HepG2 (cell line): ENCODE measurements around the gene TALDO1. TPM values are rescaled to one million over a fixed set of nuclear protein-coding genes. Genes with fewer than 3 reads are reported as not detected.

Experiments used
- HOXA3 ChIP-seq: sonication (generic); formaldehyde crosslinking; IDR thresholded peaks from 2 replicates; pipeline ENCODE4 v1.5.0; 2020; ENCODE audit warnings: missing genetic modification reagents
- KLF6 ChIP-seq: IDR thresholded peaks from 2 replicates; pipeline ENCODE4 v1.8.0; 2016; ENCODE audit warnings: missing biosample characterization, missing genetic modification reagents
- MAZ ChIP-seq, 2 experiments: sonication (generic) in 1 of 2; formaldehyde crosslinking in 1 of 2; IDR thresholded peaks; 2 replicates each; pipeline versions ENCODE4 v1.5.0 to v1.6.1; 2012 to 2020; ENCODE audit warnings: low read depth in 2 of 2, mild to moderate bottlenecking in 2 of 2, borderline replicate concordance in 1 of 2, improper control_type of control experiment in 1 of 2, low read length in 1 of 2, missing genetic modification reagents in 1 of 2, moderate library complexity in 1 of 2
- MED1 ChIP-seq: sonication (generic); formaldehyde crosslinking; IDR thresholded peaks from 2 replicates; pipeline ENCODE4 v1.4.0; 2020; ENCODE audit warnings: missing genetic modification reagents
- NFATC3 ChIP-seq: sonication (generic); formaldehyde crosslinking; IDR thresholded peaks from 2 replicates; pipeline ENCODE4 v1.5.1; 2020; ENCODE audit warnings: mild to moderate bottlenecking, missing genetic modification reagents
- NFE2L2 ChIP-seq: fragments of 150-350 bp; IDR thresholded peaks from 2 replicates; pipeline ENCODE4 v1.6.1; 2014; ENCODE audit warnings: low read length
- SKIL ChIP-seq: sonication (generic); formaldehyde crosslinking; IDR thresholded peaks from 2 replicates; pipeline ENCODE4 v1.8.0; 2022; ENCODE audit warnings: missing genetic modification reagents, mild to moderate bottlenecking, moderate library complexity, borderline replicate concordance
- SNAI1 ChIP-seq: sonication (generic); formaldehyde crosslinking; IDR thresholded peaks from 2 replicates; pipeline ENCODE4 v1.5.0; 2020; ENCODE audit warnings: mild to moderate bottlenecking, missing genetic modification reagents, borderline replicate concordance
- TBP ChIP-seq: sonication (generic); formaldehyde crosslinking; IDR thresholded peaks from 2 replicates; pipeline ENCODE4 v1.5.0; 2020; ENCODE audit warnings: missing genetic modification reagents
- ZNF24 ChIP-seq: fragments of 450-650 bp; IDR thresholded peaks from 2 replicates; pipeline ENCODE4 v1.6.1; 2017; ENCODE audit warnings: antibody characterized with exemption, mild to moderate bottlenecking
- ZNF30 ChIP-seq: sonication (generic); formaldehyde crosslinking; IDR thresholded peaks from 2 replicates; pipeline ENCODE4 v1.5.0; 2020; ENCODE audit warnings: mild to moderate bottlenecking, missing genetic modification reagents
- ZNF878 ChIP-seq: sonication (generic); formaldehyde crosslinking; IDR thresholded peaks from 2 replicates; pipeline ENCODE4 v1.8.1; 2023; ENCODE audit warnings: mild to moderate bottlenecking, missing genetic modification reagents, moderate library complexity
- polyA plus RNA-seq, 8 experiments: library from polyadenylated mRNA; depleted of rRNA in 3 of 8; stranded (reverse) in 7 of 8; unstranded in 1 of 8; fragments of >200 nt; fragmentation: Illumina TruSeq in 4 of 8; extraction: Trizol in 4 of 8; gene quantifications; 2 replicates each; pipeline versions ENCODE4 v1.2.1 to v1.2.3, GENCODE V29; 2011 to 2016; ENCODE audit warnings: low read depth in 4 of 8, missing spikeins in 1 of 8, mixed read lengths in 1 of 8; ENCODE audit not compliant: insufficient read depth in 1 of 8
- total RNA-seq, 5 experiments: library from RNA; depleted of rRNA; stranded (reverse); fragments of >200 nt; fragmentation: Illumina TruSeq; extraction: Trizol; gene quantifications; 2 replicates each; pipeline ENCODE4 v1.2.3, GENCODE V29; 2016; ENCODE audit warnings: low read depth in 1 of 5
- TF ChIP-seq, protein P1 (sequence below): sonication (generic); formaldehyde crosslinking; IDR thresholded peaks from 2 replicates; pipeline ENCODE4 v1.4.0; 2020; ENCODE audit warnings: missing genetic modification reagents
- TF ChIP-seq, protein P2 (sequence below): sonication (generic); formaldehyde crosslinking; IDR thresholded peaks from 2 replicates; pipeline ENCODE4 v1.9.0; 2022; ENCODE audit warnings: low read depth, missing genetic modification reagents
- TF ChIP-seq, protein P3 (sequence below): IDR thresholded peaks from 2 replicates; pipeline ENCODE4 v1.6.1; 2016; ENCODE audit warnings: missing compliant biosample characterization, missing genetic modification reagents, borderline replicate concordance
- TF ChIP-seq, protein P4 (sequence below): sonication (generic); formaldehyde crosslinking; IDR thresholded peaks from 2 replicates; pipeline ENCODE4 v1.4.0; 2020; ENCODE audit warnings: missing genetic modification reagents, borderline replicate concordance

The TALDO1 gene
- total and polyA plus RNA-seq, 2 of the 13 experiments (the other 11 are each of a cell fraction or from before 2014, with no cell fraction given), result 107 to 240 TPM

- TF ChIP-seq, protein P1, sequence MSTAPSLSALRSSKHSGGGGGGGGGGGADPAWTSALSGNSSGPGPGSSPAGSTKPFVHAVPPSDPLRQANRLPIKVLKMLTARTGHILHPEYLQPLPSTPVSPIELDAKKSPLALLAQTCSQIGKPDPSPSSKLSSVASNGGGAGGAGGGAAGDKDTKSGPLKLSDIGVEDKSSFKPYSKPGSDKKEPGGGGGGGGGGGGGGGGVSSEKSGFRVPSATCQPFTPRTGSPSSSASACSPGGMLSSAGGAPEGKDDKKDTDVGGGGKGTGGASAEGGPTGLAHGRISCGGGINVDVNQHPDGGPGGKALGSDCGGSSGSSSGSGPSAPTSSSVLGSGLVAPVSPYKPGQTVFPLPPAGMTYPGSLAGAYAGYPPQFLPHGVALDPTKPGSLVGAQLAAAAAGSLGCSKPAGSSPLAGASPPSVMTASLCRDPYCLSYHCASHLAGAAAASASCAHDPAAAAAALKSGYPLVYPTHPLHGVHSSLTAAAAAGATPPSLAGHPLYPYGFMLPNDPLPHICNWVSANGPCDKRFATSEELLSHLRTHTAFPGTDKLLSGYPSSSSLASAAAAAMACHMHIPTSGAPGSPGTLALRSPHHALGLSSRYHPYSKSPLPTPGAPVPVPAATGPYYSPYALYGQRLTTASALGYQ (CRISPR knock-in tag), result peak; percentile 87; the same call in 1 of the 2 replicates
- TF ChIP-seq, protein P2, sequence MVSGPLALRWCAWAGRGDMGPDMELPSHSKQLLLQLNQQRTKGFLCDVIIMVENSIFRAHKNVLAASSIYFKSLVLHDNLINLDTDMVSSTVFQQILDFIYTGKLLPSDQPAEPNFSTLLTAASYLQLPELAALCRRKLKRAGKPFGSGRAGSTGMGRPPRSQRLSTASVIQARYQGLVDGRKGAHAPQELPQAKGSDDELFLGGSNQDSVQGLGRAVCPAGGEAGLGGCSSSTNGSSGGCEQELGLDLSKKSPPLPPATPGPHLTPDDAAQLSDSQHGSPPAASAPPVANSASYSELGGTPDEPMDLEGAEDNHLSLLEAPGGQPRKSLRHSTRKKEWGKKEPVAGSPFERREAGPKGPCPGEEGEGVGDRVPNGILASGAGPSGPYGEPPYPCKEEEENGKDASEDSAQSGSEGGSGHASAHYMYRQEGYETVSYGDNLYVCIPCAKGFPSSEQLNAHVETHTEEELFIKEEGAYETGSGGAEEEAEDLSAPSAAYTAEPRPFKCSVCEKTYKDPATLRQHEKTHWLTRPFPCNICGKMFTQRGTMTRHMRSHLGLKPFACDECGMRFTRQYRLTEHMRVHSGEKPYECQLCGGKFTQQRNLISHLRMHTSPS, result peak; percentile 87; the same call in 1 of the 2 replicates
- 0 out of 2 replicates have a peak, but pooled peaks have one; percentile 84 for TF ChIP-seq SNAI1 (CRISPR knock-in tag)
- peak; percentile 60 for TF ChIP-seq ZNF878
- TF ChIP-seq ZNF30 (CRISPR knock-in tag), result peak; percentile 64
- peak; percentile 59 for TF ChIP-seq HOXA3 (CRISPR knock-in tag)
- no peak for TF ChIP-seq NFATC3
- peak; percentile 34; the same call in 1 of the 2 replicates for TF ChIP-seq KLF6 (CRISPR knock-in tag)
- TF ChIP-seq, protein P3, sequence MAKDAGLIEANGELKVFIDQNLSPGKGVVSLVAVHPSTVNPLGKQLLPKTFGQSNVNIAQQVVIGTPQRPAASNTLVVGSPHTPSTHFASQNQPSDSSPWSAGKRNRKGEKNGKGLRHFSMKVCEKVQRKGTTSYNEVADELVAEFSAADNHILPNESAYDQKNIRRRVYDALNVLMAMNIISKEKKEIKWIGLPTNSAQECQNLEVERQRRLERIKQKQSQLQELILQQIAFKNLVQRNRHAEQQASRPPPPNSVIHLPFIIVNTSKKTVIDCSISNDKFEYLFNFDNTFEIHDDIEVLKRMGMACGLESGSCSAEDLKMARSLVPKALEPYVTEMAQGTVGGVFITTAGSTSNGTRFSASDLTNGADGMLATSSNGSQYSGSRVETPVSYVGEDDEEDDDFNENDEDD (CRISPR knock-in tag), result peak; percentile 60; the same call in 1 of the 2 replicates
- TF ChIP-seq NFE2L2, result no peak
- TF ChIP-seq, protein P4, sequence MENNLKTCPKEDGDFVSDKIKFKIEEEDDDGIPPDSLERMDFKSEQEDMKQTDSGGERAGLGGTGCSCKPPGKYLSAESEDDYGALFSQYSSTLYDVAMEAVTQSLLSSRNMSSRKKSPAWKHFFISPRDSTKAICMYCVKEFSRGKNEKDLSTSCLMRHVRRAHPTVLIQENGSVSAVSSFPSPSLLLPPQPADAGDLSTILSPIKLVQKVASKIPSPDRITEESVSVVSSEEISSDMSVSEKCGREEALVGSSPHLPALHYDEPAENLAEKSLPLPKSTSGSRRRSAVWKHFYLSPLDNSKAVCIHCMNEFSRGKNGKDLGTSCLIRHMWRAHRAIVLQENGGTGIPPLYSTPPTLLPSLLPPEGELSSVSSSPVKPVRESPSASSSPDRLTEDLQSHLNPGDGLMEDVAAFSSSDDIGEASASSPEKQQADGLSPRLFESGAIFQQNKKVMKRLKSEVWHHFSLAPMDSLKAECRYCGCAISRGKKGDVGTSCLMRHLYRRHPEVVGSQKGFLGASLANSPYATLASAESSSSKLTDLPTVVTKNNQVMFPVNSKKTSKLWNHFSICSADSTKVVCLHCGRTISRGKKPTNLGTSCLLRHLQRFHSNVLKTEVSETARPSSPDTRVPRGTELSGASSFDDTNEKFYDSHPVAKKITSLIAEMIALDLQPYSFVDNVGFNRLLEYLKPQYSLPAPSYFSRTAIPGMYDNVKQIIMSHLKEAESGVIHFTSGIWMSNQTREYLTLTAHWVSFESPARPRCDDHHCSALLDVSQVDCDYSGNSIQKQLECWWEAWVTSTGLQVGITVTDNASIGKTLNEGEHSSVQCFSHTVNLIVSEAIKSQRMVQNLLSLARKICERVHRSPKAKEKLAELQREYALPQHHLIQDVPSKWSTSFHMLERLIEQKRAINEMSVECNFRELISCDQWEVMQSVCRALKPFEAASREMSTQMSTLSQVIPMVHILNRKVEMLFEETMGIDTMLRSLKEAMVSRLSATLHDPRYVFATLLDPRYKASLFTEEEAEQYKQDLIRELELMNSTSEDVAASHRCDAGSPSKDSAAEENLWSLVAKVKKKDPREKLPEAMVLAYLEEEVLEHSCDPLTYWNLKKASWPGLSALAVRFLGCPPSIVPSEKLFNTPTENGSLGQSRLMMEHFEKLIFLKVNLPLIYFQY, result peak; percentile 87
- TF ChIP-seq MED1 (CRISPR knock-in tag), result peak; percentile 94
- TF ChIP-seq TBP (CRISPR knock-in tag), result no peak
- peak; percentile 34; the same call in 1 of the 2 replicates for TF ChIP-seq MAZ (IDR thresholded peaks at IDR 0.05; ENCODE audit: borderline replicate concordance, low read depth, low read length)
- peak; percentile 97 for TF ChIP-seq MAZ (CRISPR knock-in tag; IDR thresholded peaks at IDR 0.05; ENCODE audit: low read depth)
- peak; percentile 90 for TF ChIP-seq SKIL (CRISPR knock-in tag)
- no peak for TF ChIP-seq ZNF24
Observed at GRCh38 chr11:706957-707816, 40.1 kb upstream of the TALDO1 start (continued).
